DOHH2 (cell line): ENCODE data around the gene DOK3.

Source experiments
- EZH2phosphoT487 ChIP-seq: fragments of 200-600 bp; sonication (generic); IDR thresholded peaks from 2 replicates; pipeline ENCODE4 v1.6.1; 2017; ENCODE audit warnings: borderline replicate concordance, mild to moderate bottlenecking, antibody characterized with exemption, low read length, moderate library complexity, mixed read lengths
- TF ChIP-seq, protein P1 (sequence below): fragments of 200-600 bp; sonication (generic); IDR thresholded peaks from one replicate; pipeline ENCODE4 v1.5.1; 2014; ENCODE audit warnings: antibody characterized with exemption, mild to moderate bottlenecking, low read depth, low read length; ENCODE audit not compliant: poor library complexity, severe bottlenecking

DNA sequence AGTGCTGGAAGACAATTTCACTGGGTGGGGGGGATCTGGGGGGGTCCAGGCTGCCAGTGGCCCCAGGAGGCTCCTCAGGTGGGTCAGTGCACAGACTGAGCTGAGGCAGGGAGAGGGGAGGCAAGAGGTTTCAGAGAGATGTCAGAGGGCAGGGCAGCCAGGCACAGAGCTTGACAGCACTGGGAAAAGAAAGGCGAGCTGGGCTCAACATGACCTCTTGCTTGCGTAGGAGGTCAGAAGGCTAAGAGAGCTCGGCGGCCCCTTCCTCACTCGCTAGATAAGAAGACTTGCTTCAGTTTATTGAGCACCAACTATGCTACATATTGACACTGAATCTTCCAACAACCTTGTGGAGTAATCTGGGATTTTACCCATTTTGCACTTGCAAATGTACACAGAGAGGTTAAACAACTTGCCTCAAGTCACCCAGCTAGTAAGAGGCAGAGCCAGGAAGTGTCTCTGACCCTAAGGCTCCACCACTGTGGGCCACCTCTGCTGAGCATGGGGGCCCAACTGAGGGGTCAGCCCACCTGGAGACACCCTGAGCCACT is 15.8 kb downstream of the DOK3 start:
- TF ChIP-seq, protein P1, sequence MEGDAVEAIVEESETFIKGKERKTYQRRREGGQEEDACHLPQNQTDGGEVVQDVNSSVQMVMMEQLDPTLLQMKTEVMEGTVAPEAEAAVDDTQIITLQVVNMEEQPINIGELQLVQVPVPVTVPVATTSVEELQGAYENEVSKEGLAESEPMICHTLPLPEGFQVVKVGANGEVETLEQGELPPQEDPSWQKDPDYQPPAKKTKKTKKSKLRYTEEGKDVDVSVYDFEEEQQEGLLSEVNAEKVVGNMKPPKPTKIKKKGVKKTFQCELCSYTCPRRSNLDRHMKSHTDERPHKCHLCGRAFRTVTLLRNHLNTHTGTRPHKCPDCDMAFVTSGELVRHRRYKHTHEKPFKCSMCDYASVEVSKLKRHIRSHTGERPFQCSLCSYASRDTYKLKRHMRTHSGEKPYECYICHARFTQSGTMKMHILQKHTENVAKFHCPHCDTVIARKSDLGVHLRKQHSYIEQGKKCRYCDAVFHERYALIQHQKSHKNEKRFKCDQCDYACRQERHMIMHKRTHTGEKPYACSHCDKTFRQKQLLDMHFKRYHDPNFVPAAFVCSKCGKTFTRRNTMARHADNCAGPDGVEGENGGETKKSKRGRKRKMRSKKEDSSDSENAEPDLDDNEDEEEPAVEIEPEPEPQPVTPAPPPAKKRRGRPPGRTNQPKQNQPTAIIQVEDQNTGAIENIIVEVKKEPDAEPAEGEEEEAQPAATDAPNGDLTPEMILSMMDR: no peak
- no peak for TF ChIP-seq EZH2phosphoT487
